K562 (cell line): ENCODE results near the gene TBC1D17. TPM values are rescaled to one million over a fixed set of nuclear protein-coding genes. Genes with fewer than 3 reads are reported as not detected.

ENCODE experiments used
- ATF7 ChIP-seq: fragments of 450-650 bp; IDR thresholded peaks from 2 replicates; pipeline ENCODE4 v1.7.1; 2014; ENCODE audit warnings: mild to moderate bottlenecking, moderate library complexity
- CC2D1A ChIP-seq: fragments of 450-650 bp; IDR thresholded peaks from 2 replicates; pipeline ENCODE4 v1.6.1; 2017; ENCODE audit warnings: mild to moderate bottlenecking
- CTBP1 ChIP-seq: fragments of 450-650 bp; IDR thresholded peaks from 2 replicates; pipeline ENCODE4 v1.6.1; 2016; ENCODE audit warnings: borderline replicate concordance
- HCFC1 ChIP-seq: IDR thresholded peaks from 2 replicates; pipeline ENCODE4 v1.6.1; 2012; ENCODE audit warnings: low read depth, low read length, improper control_type of control experiment
- MAZ ChIP-seq, 2 experiments: fragments of 450-650 bp in 1 of 2; sonication (generic) in 1 of 2; formaldehyde crosslinking; IDR thresholded peaks in 1 of 2; conservative IDR thresholded peaks in 1 of 2; 2 replicates each; pipeline versions ENCODE4 v1.4.0 to v1.5.0; 2020; ENCODE audit warnings: mild to moderate bottlenecking in 1 of 2, missing genetic modification reagents in 1 of 2
- MTA3 ChIP-seq: fragments of 450-650 bp; formaldehyde crosslinking; IDR thresholded peaks from 2 replicates; pipeline ENCODE4 v1.6.1; 2017; ENCODE audit warnings: mild to moderate bottlenecking, borderline replicate concordance
- NBN ChIP-seq: fragments of 450-650 bp; IDR thresholded peaks from 2 replicates; pipeline ENCODE4 v1.6.1; 2016; ENCODE audit warnings: low read depth, mild to moderate bottlenecking
- NR2C2 ChIP-seq, 2 experiments: fragments of 200-800 bp in 1 of 2; sonication (Bioruptor generic) in 1 of 2; sonication (generic) in 1 of 2; formaldehyde crosslinking in 1 of 2; IDR thresholded peaks; 2 replicates each; pipeline versions ENCODE4 v1.6.1 to v1.8.0; 2016 to 2022; ENCODE audit warnings: mild to moderate bottlenecking in 1 of 2, missing compliant biosample characterization in 1 of 2, missing genetic modification characterization in 1 of 2, missing genetic modification reagents in 1 of 2
- PHTF2 ChIP-seq: fragments of 250-450 bp; sonication (Bioruptor Pico); IDR thresholded peaks from 2 replicates; pipeline ENCODE4 v1.5.0; 2021; ENCODE audit warnings: mild to moderate bottlenecking
- PTBP1 ChIP-seq: fragments of 200-400 bp; formaldehyde crosslinking; IDR thresholded peaks from 2 replicates; pipeline ENCODE4 v1.6.1; 2017; ENCODE audit warnings: low read depth, low read length
- RB1 ChIP-seq: fragments of 450-650 bp; IDR thresholded peaks from 2 replicates; pipeline ENCODE4 v1.6.1; 2017; ENCODE audit warnings: low read depth, mild to moderate bottlenecking
- RBM25 ChIP-seq: fragments of 200-400 bp; formaldehyde crosslinking; IDR thresholded peaks from 2 replicates; pipeline ENCODE4 v1.6.1; 2018; ENCODE audit warnings: low read length, low read depth, moderate library complexity; ENCODE audit not compliant: severe bottlenecking
- RUNX1 ChIP-seq: sonication (generic); IDR thresholded peaks from 2 replicates; pipeline ENCODE4 v1.6.1; 2016; ENCODE audit warnings: antibody characterized with exemption, low read depth
- SOX6 ChIP-seq: fragments of 450-650 bp; IDR thresholded peaks from 2 replicates; pipeline ENCODE4 v1.6.1; 2014; ENCODE audit warnings: mild to moderate bottlenecking
- SRSF1 ChIP-seq: fragments of 200-400 bp; formaldehyde crosslinking; IDR thresholded peaks from 2 replicates; pipeline ENCODE4 v1.6.1; 2017; ENCODE audit warnings: mild to moderate bottlenecking, low read depth, low read length, moderate library complexity
- STAG1 ChIP-seq: sonication (generic); formaldehyde crosslinking; IDR thresholded peaks from 2 replicates; pipeline ENCODE4 v1.5.0; 2020; ENCODE audit warnings: missing genetic modification reagents, borderline replicate concordance
- TARDBP ChIP-seq: fragments of 450-650 bp; IDR thresholded peaks from 2 replicates; pipeline ENCODE4 v1.6.1; 2016
- ZNF175 ChIP-seq: fragments of 200-800 bp; sonication (Bioruptor generic); IDR thresholded peaks from 2 replicates; pipeline ENCODE4 v1.6.1; 2016; ENCODE audit warnings: low read depth, mild to moderate bottlenecking, missing genetic modification characterization, missing compliant biosample characterization
- ZNF274 ChIP-seq: IDR thresholded peaks from 2 replicates; pipeline ENCODE4 v1.6.1; 2011; ENCODE audit warnings: low read depth, mild to moderate bottlenecking, low read length, moderate library complexity, borderline replicate concordance
- ZNF316 ChIP-seq: fragments of 450-650 bp; IDR thresholded peaks from 2 replicates; pipeline ENCODE4 v1.6.1; 2016
- polyA plus RNA-seq, 8 experiments: library from polyadenylated mRNA; depleted of rRNA in 4 of 8; stranded (reverse) in 5 of 8; unstranded in 3 of 8; fragments of >200 nt; fragmentation: Nextera tagmentation in 2 of 8; fragmentation: Illumina TruSeq in 1 of 8; extraction: Ambion mirVana in 2 of 8; extraction: Trizol in 1 of 8; gene quantifications; 2 replicates each; pipeline versions ENCODE4 v1.2.1 to v1.2.3, GENCODE V29; 2011 to 2014; ENCODE audit warnings: inconsistent platforms in 1 of 8, missing spikeins in 1 of 8
- total RNA-seq, 7 experiments: library from RNA; depleted of rRNA in 6 of 7; stranded (reverse); fragments of >200 nt in 6 of 7; fragmentation: Illumina TruSeq in 2 of 7; extraction: Trizol in 2 of 7; gene quantifications; 2 replicates each; pipeline versions ENCODE4 v1.2.1 to v1.2.3, GENCODE V29; 2011 to 2021; ENCODE audit warnings: low replicate concordance in 1 of 7
- TF ChIP-seq, protein P1 (sequence below): fragments of 450-650 bp; IDR thresholded peaks from 2 replicates; pipeline ENCODE4 v1.6.1; 2014; ENCODE audit warnings: low read depth, mild to moderate bottlenecking, moderate library complexity, borderline replicate concordance
- TF ChIP-seq, protein P2 (sequence below): sonication (generic); formaldehyde crosslinking; IDR thresholded peaks from 2 replicates; pipeline ENCODE4 v1.8.1; 2023; ENCODE audit warnings: mild to moderate bottlenecking, missing genetic modification reagents
- TF ChIP-seq, protein P3 (sequence below): sonication (generic); formaldehyde crosslinking; IDR thresholded peaks from 2 replicates; pipeline ENCODE4 v1.8.0; 2022; ENCODE audit warnings: missing genetic modification reagents, mild to moderate bottlenecking, borderline replicate concordance
- TF ChIP-seq, protein P4 (sequence below): fragments of 250-450 bp; sonication (Bioruptor Pico); IDR thresholded peaks from 2 replicates; pipeline ENCODE4 v1.6.1; 2021; ENCODE audit warnings: mild to moderate bottlenecking

Gene TBC1D17
- total and polyA plus RNA-seq, 9 of the 15 experiments (the other 6 are each of a cell fraction or from before 2014, with no cell fraction given): 0.42 to 16.0 (median 3.8) TPM

DNA sequence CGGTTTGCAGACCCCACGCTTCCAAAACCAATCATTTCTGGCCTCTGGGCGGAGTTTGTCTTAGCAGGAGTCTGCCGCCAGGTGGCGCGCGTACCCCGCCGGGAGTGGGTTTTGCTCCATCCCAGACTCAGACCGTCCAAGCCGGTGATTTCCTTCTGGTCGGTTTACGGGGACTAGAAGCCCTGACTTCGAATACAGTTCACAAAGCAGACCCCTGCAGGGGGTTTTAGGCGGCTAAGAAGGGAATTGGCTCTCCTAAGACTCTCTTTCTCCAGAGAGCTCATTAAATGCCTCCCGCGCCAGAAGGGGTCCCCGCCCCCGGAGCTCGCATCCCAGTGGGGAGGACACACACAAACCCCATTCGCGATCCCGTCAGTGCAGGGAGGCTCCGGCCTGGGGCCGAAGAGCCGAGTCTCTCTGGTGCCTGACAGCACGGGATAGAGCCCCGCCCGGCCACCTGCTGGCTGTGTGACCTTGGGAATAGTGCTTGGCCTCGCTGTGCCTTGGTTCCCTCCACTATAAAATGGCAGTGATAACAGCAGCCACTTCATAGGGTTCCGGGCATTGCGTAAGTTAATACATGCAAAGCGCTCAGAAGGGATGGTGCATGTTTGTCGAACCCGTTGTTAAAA is 60.4 kb downstream of the TBC1D17 start (continued):
- TF ChIP-seq, protein P1, sequence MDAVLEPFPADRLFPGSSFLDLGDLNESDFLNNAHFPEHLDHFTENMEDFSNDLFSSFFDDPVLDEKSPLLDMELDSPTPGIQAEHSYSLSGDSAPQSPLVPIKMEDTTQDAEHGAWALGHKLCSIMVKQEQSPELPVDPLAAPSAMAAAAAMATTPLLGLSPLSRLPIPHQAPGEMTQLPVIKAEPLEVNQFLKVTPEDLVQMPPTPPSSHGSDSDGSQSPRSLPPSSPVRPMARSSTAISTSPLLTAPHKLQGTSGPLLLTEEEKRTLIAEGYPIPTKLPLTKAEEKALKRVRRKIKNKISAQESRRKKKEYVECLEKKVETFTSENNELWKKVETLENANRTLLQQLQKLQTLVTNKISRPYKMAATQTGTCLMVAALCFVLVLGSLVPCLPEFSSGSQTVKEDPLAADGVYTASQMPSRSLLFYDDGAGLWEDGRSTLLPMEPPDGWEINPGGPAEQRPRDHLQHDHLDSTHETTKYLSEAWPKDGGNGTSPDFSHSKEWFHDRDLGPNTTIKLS: no peak
- TF ChIP-seq ZNF274 (no peak), SOX6 (0 out of 2 replicates have a peak, but pooled peaks have one; percentile 0), CTBP1 (0 out of 2 replicates have a peak, but pooled peaks have one; percentile 54), PHTF2 (CRISPR knock-in tag) (no peak), ATF7 (no peak; the same call in 1 of the 2 replicates), RUNX1 (no peak), MTA3 (0 out of 2 replicates have a peak, but pooled peaks have one; percentile 24), CC2D1A (peak; percentile 95), HCFC1 (peak; percentile 34; the same call in 1 of the 2 replicates), PTBP1 (0 out of 2 replicates have a peak, but pooled peaks have one; percentile 59), TARDBP (0 out of 2 replicates have a peak, but pooled peaks have one; percentile 29), SRSF1 (no peak), ZNF316 (no peak), RBM25 (peak; percentile 40), NR2C2 (CRISPR knock-in tag; IDR thresholded peaks at IDR 0.05) (no peak), NR2C2 (tag; IDR thresholded peaks at IDR 0.05) (no peak), STAG1 (CRISPR knock-in tag) (peak; percentile 91; the same call in 1 of the 2 replicates), MAZ (CRISPR knock-in tag; conservative IDR thresholded peaks at IDR 0.05 in 1 of 2, IDR thresholded peaks at IDR 0.05 in 1 of 2) (0 out of 4 replicates have a peak, but pooled peaks of 1 of the 2 experiments have one; percentile 21), NBN (0 out of 2 replicates have a peak, but pooled peaks have one; percentile 41), RB1 (0 out of 2 replicates have a peak, but pooled peaks have one; percentile 60), ZNF175 (CRISPR knock-in tag) (no peak)
- TF ChIP-seq, protein P2, sequence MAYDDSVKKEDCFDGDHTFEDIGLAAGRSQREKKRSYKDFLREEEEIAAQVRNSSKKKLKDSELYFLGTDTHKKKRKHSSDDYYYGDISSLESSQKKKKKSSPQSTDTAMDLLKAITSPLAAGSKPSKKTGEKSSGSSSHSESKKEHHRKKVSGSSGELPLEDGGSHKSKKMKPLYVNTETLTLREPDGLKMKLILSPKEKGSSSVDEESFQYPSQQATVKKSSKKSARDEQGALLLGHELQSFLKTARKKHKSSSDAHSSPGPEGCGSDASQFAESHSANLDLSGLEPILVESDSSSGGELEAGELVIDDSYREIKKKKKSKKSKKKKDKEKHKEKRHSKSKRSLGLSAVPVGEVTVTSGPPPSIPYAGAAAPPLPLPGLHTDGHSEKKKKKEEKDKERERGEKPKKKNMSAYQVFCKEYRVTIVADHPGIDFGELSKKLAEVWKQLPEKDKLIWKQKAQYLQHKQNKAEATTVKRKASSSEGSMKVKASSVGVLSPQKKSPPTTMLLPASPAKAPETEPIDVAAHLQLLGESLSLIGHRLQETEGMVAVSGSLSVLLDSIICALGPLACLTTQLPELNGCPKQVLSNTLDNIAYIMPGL (CRISPR knock-in tag): peak; percentile 65; the same call in 1 of the 2 replicates
- TF ChIP-seq, protein P3, sequence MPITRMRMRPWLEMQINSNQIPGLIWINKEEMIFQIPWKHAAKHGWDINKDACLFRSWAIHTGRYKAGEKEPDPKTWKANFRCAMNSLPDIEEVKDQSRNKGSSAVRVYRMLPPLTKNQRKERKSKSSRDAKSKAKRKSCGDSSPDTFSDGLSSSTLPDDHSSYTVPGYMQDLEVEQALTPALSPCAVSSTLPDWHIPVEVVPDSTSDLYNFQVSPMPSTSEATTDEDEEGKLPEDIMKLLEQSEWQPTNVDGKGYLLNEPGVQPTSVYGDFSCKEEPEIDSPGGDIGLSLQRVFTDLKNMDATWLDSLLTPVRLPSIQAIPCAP (CRISPR knock-in tag): no peak
- TF ChIP-seq, protein P4, sequence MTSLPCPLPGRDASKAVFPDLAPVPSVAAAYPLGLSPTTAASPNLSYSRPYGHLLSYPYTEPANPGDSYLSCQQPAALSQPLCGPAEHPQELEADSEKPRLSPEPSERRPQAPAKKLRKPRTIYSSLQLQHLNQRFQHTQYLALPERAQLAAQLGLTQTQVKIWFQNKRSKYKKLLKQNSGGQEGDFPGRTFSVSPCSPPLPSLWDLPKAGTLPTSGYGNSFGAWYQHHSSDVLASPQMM (CRISPR knock-in tag): no peak
